Thyroid gland (tissue), 4 donors: Measurements from ENCODE around the gene KCNIP4. TPM values are rescaled to one million over a fixed set of nuclear protein-coding genes. Genes with fewer than 3 reads are reported as not detected.

Experiments used
- DNase-seq, 2 donors: peaks; one replicate each; pipeline ENCODE4 v3.0.0-alpha.2; 2019
- H3K27ac ChIP-seq, 3 donors: fragments of 200-600 bp; sonication (generic); 1 replicate in 2 of 3; 2 replicates in 1 of 3; pipeline ENCODE4 v1.5.1; 2016 to 2019; ENCODE audit warnings: mild to moderate bottlenecking in 1 of 3, moderate library complexity in 1 of 3
- H3K27me3 ChIP-seq: fragments of 200-600 bp; sonication (generic); one replicate; pipeline ENCODE4 v1.5.1; 2019
- H3K36me3 ChIP-seq, 2 donors: fragments of 200-600 bp; sonication (generic); one replicate each; pipeline ENCODE4 v1.5.1; 2016 to 2019
- H3K4me1 ChIP-seq, 2 donors: fragments of 200-600 bp; sonication (generic); one replicate each; pipeline ENCODE4 v1.5.1; 2017 to 2019
- H3K4me3 ChIP-seq, 3 donors: fragments of 200-600 bp; sonication (generic); replicated peaks in 1 of 3; 1 replicate in 2 of 3; 2 replicates in 1 of 3; pipeline ENCODE4 v1.5.1; 2016; ENCODE audit warnings: mild to moderate bottlenecking in 1 of 3
- H3K9me3 ChIP-seq: fragments of 200-600 bp; sonication (generic); one replicate; pipeline ENCODE4 v1.5.1; 2017
- POLR2A ChIP-seq, 2 donors: fragments of 450-650 bp; IDR thresholded peaks; one replicate each; pipeline ENCODE4 v1.6.1; 2017; ENCODE audit warnings: antibody characterized with exemption in 2 of 2, mild to moderate bottlenecking in 2 of 2, moderate library complexity in 1 of 2
- WGBS, 2 donors: methylation state at CpG; one replicate each; pipeline ENCODE4 v1.1.5; 2017; 5-methylcytosine and 5-hydroxymethylcytosine counted together
- intact Hi-C: fragments of 100-400 bp; cut with DNase I; formaldehyde crosslinking; loops from one replicate; pipeline ENCODE4 v1.15.1; 2023
- total RNA-seq, 4 donors: library from RNA; depleted of rRNA; stranded (reverse); fragments of >200 nt; gene quantifications; one replicate each; pipeline ENCODE4 v1.2.3, GENCODE V29; 2016
- TF ChIP-seq, protein P1 (sequence below), 6 experiments: fragments of 200-600 bp in 3 of 6; fragments of 450-650 bp in 3 of 6; sonication (generic) in 3 of 6; IDR thresholded peaks; one replicate each; pipeline ENCODE4 v1.5.1; 2016 to 2019; ENCODE audit warnings: antibody characterized with exemption in 6 of 6, mild to moderate bottlenecking in 2 of 6, inconsistent platforms in 1 of 6, moderate library complexity in 1 of 6

The KCNIP4 gene
- total RNA-seq, 4 donors from 2014 or later, result 2.0 to 6.6 (median 4.4) TPM

DNA sequence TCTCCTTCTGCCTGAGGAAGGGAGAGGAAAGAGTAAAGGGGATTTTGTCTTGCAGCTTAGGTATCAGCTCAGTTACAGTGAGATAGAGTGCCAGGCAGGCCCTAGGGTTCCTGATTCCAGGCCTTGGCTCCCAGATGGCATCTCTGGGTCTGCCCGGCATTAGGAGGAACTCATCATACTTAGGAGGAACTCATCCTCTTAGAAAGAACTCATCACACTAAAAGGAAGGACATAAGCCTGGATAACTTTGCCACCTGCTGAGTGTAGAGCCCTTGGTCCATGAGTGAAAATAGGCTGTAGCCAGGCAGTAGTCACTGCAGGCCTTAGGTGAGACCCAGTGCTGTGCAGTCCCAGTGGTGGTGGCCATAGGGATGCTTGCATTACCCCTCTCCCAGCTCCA is 881.2 kb downstream of the KCNIP4 start:
- no peak overlapping the region for H3K27ac ChIP-seq
- WGBS, 2 donors, result 90 to 100% methylated on average over 1 of the region's 1 CpG
- H3K4me3 ChIP-seq, result no peak overlapping the region
- DNase-seq, result no peak
- no peaks in the 10 kb centered on the region for H3K36me3 ChIP-seq
- no peak for TF ChIP-seq POLR2A (IDR thresholded peaks at IDR 0.05)
- TF ChIP-seq, protein P1, sequence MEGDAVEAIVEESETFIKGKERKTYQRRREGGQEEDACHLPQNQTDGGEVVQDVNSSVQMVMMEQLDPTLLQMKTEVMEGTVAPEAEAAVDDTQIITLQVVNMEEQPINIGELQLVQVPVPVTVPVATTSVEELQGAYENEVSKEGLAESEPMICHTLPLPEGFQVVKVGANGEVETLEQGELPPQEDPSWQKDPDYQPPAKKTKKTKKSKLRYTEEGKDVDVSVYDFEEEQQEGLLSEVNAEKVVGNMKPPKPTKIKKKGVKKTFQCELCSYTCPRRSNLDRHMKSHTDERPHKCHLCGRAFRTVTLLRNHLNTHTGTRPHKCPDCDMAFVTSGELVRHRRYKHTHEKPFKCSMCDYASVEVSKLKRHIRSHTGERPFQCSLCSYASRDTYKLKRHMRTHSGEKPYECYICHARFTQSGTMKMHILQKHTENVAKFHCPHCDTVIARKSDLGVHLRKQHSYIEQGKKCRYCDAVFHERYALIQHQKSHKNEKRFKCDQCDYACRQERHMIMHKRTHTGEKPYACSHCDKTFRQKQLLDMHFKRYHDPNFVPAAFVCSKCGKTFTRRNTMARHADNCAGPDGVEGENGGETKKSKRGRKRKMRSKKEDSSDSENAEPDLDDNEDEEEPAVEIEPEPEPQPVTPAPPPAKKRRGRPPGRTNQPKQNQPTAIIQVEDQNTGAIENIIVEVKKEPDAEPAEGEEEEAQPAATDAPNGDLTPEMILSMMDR (IDR thresholded peaks at IDR 0.05), result no peak
- intact Hi-C loops, result no loop called here
- no peaks in the 10 kb centered on the region for H3K4me1 ChIP-seq
- H3K9me3 ChIP-seq, result no peaks in the 10 kb centered on the region
- H3K27me3 ChIP-seq, result no peaks in the 10 kb centered on the region

DNA sequence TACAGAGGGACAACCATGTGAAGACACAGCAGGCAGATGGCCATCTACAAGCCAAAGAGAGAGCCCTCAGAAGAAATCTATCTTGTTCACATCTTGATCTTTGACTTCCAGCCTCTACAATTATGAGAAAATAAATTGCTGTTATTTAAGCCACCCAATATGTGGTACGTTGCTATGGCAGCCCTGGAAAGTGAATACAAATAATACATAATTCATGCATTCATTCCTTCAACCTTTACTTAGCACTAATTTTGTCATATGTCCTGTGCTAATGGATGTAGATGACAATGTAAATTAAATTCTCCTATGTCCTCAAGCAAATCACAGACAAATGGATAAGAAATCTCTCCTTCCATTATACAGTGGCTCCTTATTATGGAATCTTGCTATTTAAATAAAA is 886.7 kb downstream of the KCNIP4 start:
- TF ChIP-seq POLR2A (IDR thresholded peaks at IDR 0.05), result no peak
- TF ChIP-seq, protein P1 (IDR thresholded peaks at IDR 0.05), result no peak
- H3K27ac ChIP-seq, result no peak overlapping the region
- DNase-seq, result no peak
- 75 to 84% methylated on average over 1 of the region's 1 CpG for whole genome bisulfite sequencing, 2 donors
- no peaks in the 10 kb centered on the region for H3K36me3 ChIP-seq
- H3K27me3 ChIP-seq, result no peaks in the 10 kb centered on the region
- intact Hi-C loops, result no loop called here
- H3K4me1 ChIP-seq, result no peaks in the 10 kb centered on the region
- no peak overlapping the region for H3K4me3 ChIP-seq
- H3K9me3 ChIP-seq, result no peaks in the 10 kb centered on the region

DNA sequence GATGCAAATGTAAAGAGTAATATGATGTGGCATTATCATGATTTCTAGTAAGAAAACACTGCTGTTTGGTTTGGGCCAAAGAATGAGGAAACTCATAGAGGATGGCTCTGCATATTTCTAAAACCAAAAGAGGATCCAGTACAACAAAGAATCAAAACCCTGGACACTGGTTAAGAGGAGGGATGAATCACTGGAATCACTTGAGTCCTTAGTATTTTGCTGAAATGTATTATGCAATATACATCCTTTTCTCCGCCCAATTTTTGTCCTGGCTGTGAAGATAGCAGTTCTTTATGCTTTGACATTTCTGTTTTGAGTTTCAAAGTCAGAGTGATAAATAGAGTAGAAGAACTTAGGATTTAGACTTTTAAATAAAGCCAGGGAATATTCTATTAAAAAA is 902.4 kb downstream of the KCNIP4 start:
- Histone ChIP-seq H3K9me3 (no peaks in the 10 kb centered on the region), H3K36me3 (no peaks in the 10 kb centered on the region), H3K4me3 (no peak overlapping the region), H3K27ac (no peak overlapping the region), H3K4me1 (no peaks in the 10 kb centered on the region), H3K27me3 (no peaks in the 10 kb centered on the region)
- TF ChIP-seq POLR2A (IDR thresholded peaks at IDR 0.05), result no peak
- TF ChIP-seq, protein P1 (IDR thresholded peaks at IDR 0.05), result no peak
- intact Hi-C loops, result no loop called here
- no peak for DNase-seq
- 90 to 93% methylated on average over 1 of the region's 1 CpG for WGBS, 2 donors

DNA sequence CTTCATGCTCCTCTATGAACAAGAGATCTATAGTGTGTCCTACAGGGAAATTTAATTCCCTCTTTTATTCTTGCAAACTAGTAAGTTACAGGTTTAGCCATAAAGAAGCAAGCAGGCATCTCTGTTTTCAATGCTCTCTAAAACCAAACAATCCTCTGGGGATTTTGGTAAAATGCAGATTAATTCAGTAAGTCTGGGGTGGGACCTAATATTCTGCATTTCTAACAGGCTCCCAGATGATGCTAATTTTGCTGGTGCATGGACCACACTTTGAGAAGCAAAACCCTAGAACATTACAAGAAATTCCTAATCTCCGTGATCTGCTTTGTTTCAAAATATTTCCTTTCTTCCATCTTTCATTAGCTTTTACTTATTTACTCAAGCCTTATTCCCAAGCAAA is 903.5 kb downstream of the KCNIP4 start:
- no peak for DNase-seq
- intact Hi-C loops, result no loop called here
- Histone ChIP-seq H3K4me3 (no peak overlapping the region), H3K27me3 (no peaks in the 10 kb centered on the region), H3K4me1 (no peaks in the 10 kb centered on the region), H3K9me3 (no peaks in the 10 kb centered on the region), H3K36me3 (no peaks in the 10 kb centered on the region), H3K27ac (no peak overlapping the region)
- TF ChIP-seq, protein P1 (IDR thresholded peaks at IDR 0.05), result no peak
- TF ChIP-seq POLR2A (IDR thresholded peaks at IDR 0.05), result no peak
- 88 to 91% methylated on average over 1 of the region's 1 CpG for WGBS, 2 donors

DNA sequence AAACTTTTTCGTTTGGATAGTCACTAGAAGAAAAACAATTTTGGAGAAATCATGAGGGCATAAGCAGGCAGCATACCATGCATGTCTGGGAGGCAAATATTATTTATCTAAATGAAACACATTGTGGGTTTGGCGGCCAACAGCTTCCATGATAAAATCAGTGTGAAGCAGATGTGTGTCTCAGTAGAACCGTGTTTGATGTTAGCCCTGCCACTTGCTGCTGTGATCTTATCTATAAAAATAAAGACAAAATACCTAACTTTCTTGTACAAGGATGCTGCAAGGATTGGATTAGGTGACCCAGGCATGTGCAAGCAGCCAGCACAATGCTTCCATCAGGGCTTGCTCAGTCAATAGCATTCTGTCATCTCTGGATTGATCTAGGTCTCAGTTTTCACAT is 906.9 kb downstream of the KCNIP4 start:
- TF ChIP-seq, protein P1 (IDR thresholded peaks at IDR 0.05), result no peak
- no peak for TF ChIP-seq POLR2A (IDR thresholded peaks at IDR 0.05)
- Histone ChIP-seq H3K27me3 (no peaks in the 10 kb centered on the region), H3K4me1 (no peaks in the 10 kb centered on the region), H3K9me3 (no peaks in the 10 kb centered on the region), H3K4me3 (no peak overlapping the region), H3K27ac (no peak overlapping the region), H3K36me3 (no peaks in the 10 kb centered on the region)
- DNase-seq, result no peak
- intact Hi-C loops, result no loop called here
- 51 to 63% methylated on average over 3 of the region's 3 CpGs for WGBS, 2 donors
